HG02571 (cell line): ENCODE results near the gene CLEC18A.
"Not testable (repeated sequence)": the region's sequence is repeated elsewhere in the genome, so short reads cannot be mapped to it uniquely, and the experiment has no call there.

Experiments used
- ATAC-seq: cut with Tn5 transposase; IDR thresholded peaks from one replicate; pipeline ENCODE4 v1.9.1; 2021; ENCODE audit warnings: mild to moderate bottlenecking, moderate library complexity; ENCODE audit not compliant: unreplicated experiment

Gene CLEC18A

GRCh38 chr16:69951672-69952031 is 518 bp downstream of the CLEC18A start:
- ATAC-seq = not testable (repeated sequence)

DNA sequence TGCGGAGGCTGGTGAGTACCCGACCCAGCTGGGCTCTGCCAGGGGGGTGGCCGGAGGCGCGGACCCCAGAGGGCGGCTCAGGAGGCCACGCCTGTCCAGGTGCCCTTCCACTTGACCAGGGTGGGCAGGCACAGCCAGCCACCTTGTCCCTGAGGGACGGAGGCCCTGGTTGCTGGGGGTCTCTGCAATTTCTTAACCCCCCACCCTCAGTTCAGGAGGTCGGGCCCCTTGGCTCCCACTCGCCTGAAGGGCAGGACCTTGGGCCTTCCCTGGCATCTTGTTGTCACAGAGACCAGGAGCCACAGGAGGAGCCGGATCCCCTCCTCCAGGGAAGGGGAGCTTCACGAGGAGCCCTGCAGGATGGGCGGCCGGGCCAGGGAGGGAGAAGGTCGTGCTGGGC is 982 bp downstream of the CLEC18A start:
- ATAC-seq = not testable (repeated sequence)

DNA sequence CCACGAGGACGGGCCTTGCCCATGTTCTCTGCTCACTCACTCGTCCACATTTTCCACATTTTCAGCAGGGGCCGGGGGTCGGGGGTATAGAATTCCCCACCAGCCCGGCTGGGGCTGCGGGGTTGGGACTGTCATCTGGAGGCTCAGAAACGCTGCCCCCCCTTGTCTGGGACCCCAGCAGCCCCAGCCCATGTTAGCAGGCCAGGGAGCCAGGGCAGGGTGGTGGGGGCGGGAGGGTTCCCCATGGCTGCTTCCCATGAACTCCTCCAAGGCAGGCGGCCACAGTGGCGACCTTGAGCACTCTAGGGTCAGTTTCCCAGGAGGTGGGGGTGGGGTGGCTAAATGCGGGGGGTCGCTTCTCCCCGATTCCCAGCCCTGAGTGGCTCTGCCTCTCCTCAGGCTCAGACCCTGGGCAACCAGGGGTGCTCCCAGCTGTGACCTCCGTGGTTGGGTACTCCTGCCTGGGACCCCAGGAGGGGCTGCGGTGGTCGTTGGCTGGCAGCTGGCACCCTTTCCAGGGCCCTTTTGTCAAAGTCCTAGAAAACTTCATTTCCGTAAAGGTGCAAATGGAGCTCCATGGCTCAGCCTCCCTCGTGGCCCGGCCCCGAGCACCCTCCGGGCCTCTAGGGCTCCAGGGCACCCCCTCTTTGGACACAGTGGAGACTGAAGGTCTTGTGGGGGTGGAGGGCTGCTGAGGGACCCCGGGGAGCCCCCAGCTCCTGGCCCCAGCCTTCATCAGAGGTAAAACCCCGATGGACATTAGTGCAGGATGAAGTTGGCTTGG is 1.6 kb downstream of the CLEC18A start:
- not testable (repeated sequence) for ATAC-seq

DNA sequence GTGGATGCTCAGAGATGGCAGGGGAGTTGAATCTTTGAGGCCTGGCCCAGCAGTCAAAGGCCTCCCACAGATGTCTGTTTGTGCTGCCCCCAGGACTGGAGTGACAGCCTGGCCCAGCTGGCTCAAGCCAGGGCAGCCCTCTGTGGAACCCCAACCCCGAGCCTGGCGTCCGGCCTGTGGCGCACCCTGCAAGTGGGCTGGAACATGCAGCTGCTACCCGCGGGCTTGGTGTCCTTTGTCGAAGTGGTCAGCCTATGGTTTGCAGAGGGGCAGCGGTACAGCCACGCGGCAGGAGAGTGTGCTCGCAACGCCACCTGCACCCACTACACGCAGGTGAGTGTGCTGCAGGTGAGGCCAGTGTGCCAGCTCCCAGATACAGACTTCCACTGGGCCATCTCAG is 3.1 kb downstream of the CLEC18A start:
- not testable (repeated sequence) for ATAC-seq

DNA sequence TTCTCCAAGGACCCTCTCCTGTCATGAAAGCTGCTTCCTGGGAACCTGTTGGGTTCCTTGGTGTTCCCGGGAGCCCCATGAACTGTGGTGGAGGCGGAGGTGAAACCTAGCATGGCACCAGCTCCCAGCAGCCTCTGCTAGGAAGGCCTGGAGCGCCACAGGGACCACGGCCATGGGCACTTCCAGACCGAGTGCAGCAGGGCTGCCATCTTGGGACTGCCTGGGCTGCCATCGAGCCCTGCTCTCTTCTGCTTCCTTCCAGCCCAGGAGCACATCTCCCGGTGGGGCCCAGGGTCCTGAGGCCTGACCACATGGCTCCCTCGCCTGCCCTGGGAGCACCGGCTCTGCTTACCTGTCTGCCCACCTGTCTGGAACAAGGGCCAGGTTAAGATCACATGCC is 12.2 kb downstream of the CLEC18A start:
- ATAC-seq = not testable (repeated sequence)

DNA sequence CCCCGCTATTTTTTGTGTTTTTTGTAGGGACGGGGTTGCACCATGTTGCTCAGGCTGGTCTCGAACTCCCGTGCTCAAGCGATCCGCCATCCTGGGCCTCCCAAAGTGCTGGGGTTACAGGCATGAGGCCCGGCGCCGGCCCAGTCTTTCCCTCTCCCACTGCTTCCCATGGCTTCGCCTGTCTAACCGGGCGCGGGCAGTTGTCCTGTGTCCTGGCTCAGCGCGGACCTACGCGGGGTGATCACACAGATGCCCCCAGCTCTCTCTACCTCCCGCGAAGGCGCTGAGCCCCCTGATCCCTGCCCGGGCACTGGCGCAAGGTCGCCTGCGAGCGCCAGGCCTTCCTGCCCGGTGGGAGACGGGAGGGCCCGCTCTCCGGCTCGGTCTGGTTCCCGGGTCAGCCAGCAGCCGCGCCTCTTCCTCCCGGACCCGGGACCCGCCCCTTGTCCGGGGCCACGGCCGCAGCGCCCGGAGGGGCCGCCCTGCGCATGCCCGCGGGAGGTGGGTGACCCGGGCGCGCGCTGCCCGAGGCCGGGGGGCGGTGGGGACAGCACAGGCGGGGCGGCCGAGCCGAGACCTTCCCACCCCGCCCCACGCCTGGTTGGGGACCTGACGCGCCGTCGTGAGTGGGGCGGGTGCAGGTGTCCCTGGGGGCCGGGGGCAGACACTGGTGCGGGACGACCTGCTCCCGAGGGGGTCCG is 14.0 kb downstream of the CLEC18A start:
- ATAC-seq = not testable (repeated sequence)

DNA sequence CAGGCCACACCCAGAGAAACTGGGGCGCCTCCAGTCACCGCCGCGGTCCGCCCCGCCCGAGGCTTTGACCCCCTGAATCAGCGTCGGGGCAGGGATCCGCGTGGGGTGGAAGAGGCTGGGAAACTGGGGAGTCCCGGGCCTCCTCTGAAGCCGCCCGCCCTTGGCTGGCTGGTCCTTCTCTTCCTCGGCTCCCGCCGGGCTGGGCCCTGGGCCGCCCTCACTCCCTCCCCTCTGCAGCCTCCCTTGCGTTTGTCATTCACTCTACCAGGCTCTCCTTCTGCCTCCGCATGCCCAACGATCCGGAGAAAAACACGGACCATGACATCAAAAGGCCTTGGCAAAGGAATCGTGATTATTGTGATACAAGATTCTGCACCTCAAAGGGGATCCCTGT is 14.5 kb downstream of the CLEC18A start:
- ATAC-seq = not testable (repeated sequence)

DNA sequence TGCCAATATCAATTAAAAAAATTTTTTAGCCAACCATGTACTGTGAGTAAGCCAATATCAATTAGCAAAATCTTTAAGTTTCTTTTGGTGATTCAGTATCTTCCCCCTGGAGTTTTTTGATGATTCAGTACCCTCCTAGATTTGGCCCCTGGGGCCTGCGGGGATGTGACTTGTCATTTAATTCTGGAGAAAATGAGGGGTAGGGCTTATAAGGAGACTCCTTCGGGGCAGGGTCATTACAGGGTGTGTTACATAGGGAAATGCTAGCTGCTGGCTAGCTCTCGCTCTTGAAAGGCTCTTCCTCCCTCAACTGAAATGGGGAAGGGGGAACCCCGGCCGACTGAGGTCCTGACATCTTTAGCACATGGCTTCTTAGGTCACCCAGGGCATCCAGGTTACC is 16.6 kb downstream of the CLEC18A start:
- not testable (repeated sequence) for ATAC-seq

- ATAC-seq = not testable (repeated sequence)
Measured at GRCh38 chr16:69968125-69968524, 17.0 kb downstream of the CLEC18A start.

GRCh38 chr16:69969657-69970056 is 18.5 kb downstream of the CLEC18A start:
- not testable (repeated sequence) for ATAC-seq

- ATAC-seq = not testable (repeated sequence)
Measured at GRCh38 chr16:69972120-69972519, 21.0 kb downstream of the CLEC18A start.

DNA sequence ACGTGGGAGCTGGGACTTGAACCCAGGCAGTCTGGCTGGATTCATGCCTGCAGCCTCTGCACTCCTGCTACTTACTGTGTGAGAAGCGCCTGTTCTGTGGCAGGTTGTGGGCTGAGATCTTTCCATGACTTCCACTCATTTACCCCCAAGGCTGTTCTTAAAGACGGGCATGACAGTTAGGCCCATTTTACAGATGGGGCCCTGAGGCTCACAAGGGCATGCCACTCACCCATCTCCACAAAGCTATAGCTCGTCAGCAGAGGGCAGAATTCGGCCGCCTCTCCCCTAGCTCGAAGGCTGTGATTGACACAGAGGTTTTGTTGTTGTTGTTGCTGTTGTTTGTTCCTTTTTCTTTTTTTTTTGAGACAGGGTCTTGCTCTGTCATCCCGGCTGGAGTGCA is 21.8 kb downstream of the CLEC18A start:
- ATAC-seq = not testable (repeated sequence)

GRCh38 chr16:69985196-69985595 is 34.1 kb downstream of the CLEC18A start:
- ATAC-seq = not testable (repeated sequence)

DNA sequence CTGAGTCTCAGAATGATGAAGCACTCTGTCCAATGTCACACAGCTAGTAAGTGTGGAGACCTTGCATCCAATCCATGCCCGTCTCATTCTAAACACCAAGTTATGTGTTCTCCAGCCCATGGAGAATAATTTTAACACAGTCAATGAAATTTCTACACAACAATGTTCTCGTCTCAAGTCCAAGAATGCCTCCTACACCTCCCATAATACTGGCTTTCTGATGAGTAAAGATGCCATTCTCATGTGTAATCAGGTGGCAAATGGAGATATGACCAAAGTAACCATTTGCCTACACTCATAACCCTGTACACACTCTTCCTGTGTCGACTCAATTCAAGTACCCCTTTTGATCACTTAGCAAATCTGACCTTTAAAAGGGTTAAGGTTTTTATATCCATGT is 46.8 kb downstream of the CLEC18A start:
- ATAC-seq = not testable (repeated sequence)

- not testable (repeated sequence) for ATAC-seq
Measured at GRCh38 chr16:69999801-70000200, 48.7 kb downstream of the CLEC18A start.

- ATAC-seq = not testable (repeated sequence)
Measured at GRCh38 chr16:70003511-70003910, 52.4 kb downstream of the CLEC18A start.

DNA sequence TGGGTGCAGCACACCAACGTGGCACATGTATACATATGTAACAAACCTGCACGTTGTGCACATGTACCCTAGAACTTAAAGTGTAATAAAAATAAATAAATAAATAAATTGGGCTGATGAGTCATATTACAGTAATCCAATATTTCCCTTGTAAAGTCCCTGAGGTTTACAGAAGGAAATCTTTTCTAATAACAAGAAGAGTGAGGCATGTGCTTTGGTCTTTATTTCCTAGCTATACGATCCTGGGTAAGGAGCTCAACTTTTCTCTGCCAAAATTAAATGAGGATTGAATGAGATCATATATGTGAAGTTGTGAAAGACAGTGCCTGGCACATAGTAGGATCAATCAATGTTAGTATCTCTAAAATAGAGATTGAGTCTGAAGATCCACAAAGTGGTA is 57.5 kb downstream of the CLEC18A start:
- not testable (repeated sequence) for ATAC-seq

- not testable (repeated sequence) for ATAC-seq
Measured at GRCh38 chr16:70010615-70011014, 59.5 kb downstream of the CLEC18A start.

- ATAC-seq = not testable (repeated sequence)
Measured at GRCh38 chr16:70011120-70011519, 60.0 kb downstream of the CLEC18A start.

- ATAC-seq = not testable (repeated sequence)
Measured at GRCh38 chr16:70012354-70012753, 61.2 kb downstream of the CLEC18A start.

GRCh38 chr16:70012951-70013350 is 61.8 kb downstream of the CLEC18A start:
- not testable (repeated sequence) for ATAC-seq
